GM12878 (cell line): Measurements from ENCODE around the gene PTTG2. TPM values are rescaled to one million over a fixed set of nuclear protein-coding genes. Genes with fewer than 3 reads are reported as not detected.

Experiments
- ATAC-seq: fragments of 200-7000 bp; cut with Tn5 transposase; 3 replicates; pipeline ENCODE4 v1.9.1; 2020; ENCODE audit warnings: mild to moderate bottlenecking, moderate library complexity
- BruUV-seq: library from RNA; stranded (reverse); fragments of 400-500 nt; replicated peaks from 2 replicates; lab custom pipeline; 2021; lab: Mats Ljungman, UMichigan
- CTCF ChIA-PET: fragments of 300-600 bp; sonication (Branson Sonifier 250); formaldehyde crosslinking; extraction: SDS; loops from one replicate; lab custom pipeline; 2021; ENCODE audit warnings: inconsistent platforms; lab: Yijun Ruan, JAX
- POLR2A ChIA-PET: fragments of 350-600 bp; formaldehyde crosslinking; extraction: SDS; loops from one replicate; lab custom pipeline; 2021; ENCODE audit warnings: inconsistent platforms; lab: Charles Lee
- RAD21 ChIA-PET: fragments of 300-600 bp; sonication (Branson Sonifier 250); formaldehyde crosslinking; loops from one replicate; lab custom pipeline; 2023; ENCODE audit warnings: antibody characterized with exemption; ENCODE audit not compliant: unreplicated experiment; lab: Charles Lee
- SMC1A ChIA-PET: fragments of 300-600 bp; sonication (Branson Sonifier 250); formaldehyde crosslinking; loops from one replicate; lab custom pipeline; 2023; ENCODE audit not compliant: unreplicated experiment, uncharacterized antibody; lab: Charles Lee
- DNase-seq: peaks from one replicate; pipeline ENCODE4 v3.0.0-alpha.2; 2011; ENCODE audit warnings: low read depth, low spot score
- FAIRE-seq: peaks from 3 replicates; lab custom pipeline; 2011; peaks lifted over from hg19 to GRCh38; lab: Jason Lieb, UNC
- H2AFZ ChIP-seq: 2 replicates; pipeline ENCODE4 v1.6.0; 2011; ENCODE audit warnings: low read depth, low read length, control low read depth; ENCODE audit not compliant: control insufficient read depth
- H3K27ac ChIP-seq: 2 replicates; pipeline ENCODE4 v1.5.1; 2011; ENCODE audit warnings: control low read depth; ENCODE audit not compliant: control insufficient read depth, insufficient read depth
- H3K27me3 ChIP-seq, 2 experiments: replicated peaks in 1 of 2; 2 replicates each; pipeline versions ENCODE4 v1.6.0 to v1.6.1; 2011; ENCODE audit warnings: low read length in 1 of 2; ENCODE audit not compliant: control insufficient read depth in 2 of 2, insufficient read depth in 2 of 2
- H3K36me3 ChIP-seq, 2 experiments: 2 replicates each; pipeline ENCODE4 v1.5.1; 2011; ENCODE audit warnings: low read length in 1 of 2; ENCODE audit not compliant: control insufficient read depth in 2 of 2, insufficient read depth in 2 of 2
- H3K4me1 ChIP-seq: 2 replicates; pipeline ENCODE4 v1.6.1; 2011; ENCODE audit warnings: mild to moderate bottlenecking, low read length, moderate library complexity, mixed read lengths; ENCODE audit not compliant: control insufficient read depth, insufficient read depth
- H3K4me2 ChIP-seq: 2 replicates; pipeline ENCODE4 v1.6.0; 2011; ENCODE audit warnings: control low read depth; ENCODE audit not compliant: control insufficient read depth, insufficient read depth
- H3K4me3 ChIP-seq: fragments of 200-600 bp; sonication (generic); 2 replicates; pipeline ENCODE4 v1.5.1; 2016
- H3K79me2 ChIP-seq: 2 replicates; pipeline ENCODE4 v1.6.0; 2011; ENCODE audit warnings: low read length; ENCODE audit not compliant: control insufficient read depth, insufficient read depth
- H3K9ac ChIP-seq: 2 replicates; pipeline ENCODE4 v1.8.0; 2011; ENCODE audit warnings: low read length, control low read depth, mixed read lengths; ENCODE audit not compliant: control insufficient read depth, insufficient read depth
- H3K9me3 ChIP-seq: replicated peaks from 3 replicates; pipeline ENCODE4 v1.5.1; 2011; ENCODE audit warnings: mild to moderate bottlenecking, low read length; ENCODE audit not compliant: control insufficient read depth, insufficient read depth
- H4K20me1 ChIP-seq: 2 replicates; pipeline ENCODE4 v1.6.0; 2011; ENCODE audit not compliant: control insufficient read depth, insufficient read depth
- NR2C2 ChIP-seq: IDR thresholded peaks from 2 replicates; pipeline ENCODE4 v1.6.1; 2011; ENCODE audit warnings: borderline replicate concordance, low read depth; ENCODE audit not compliant: control insufficient read depth, insufficient read length
- POLR2AphosphoS2 ChIP-seq: IDR thresholded peaks from 2 replicates; pipeline ENCODE4 v1.6.1; 2011; ENCODE audit warnings: low read depth, mild to moderate bottlenecking, low read length, improper control_type of control experiment, moderate library complexity
- ZNF274 ChIP-seq: IDR thresholded peaks from one replicate; pipeline ENCODE4 v1.8.0; 2011; ENCODE audit not compliant: insufficient read length, insufficient read depth
- ZSCAN29 ChIP-seq: fragments of 450-650 bp; IDR thresholded peaks from 2 replicates; pipeline ENCODE4 v1.6.1; 2017; ENCODE audit warnings: mild to moderate bottlenecking, moderate library complexity
- WGBS: methylation state at CpG from one replicate; pipeline ENCODE4 v1.1.6; 2016; ENCODE audit warnings: low lambda C conversion rate; ENCODE audit not compliant: insufficient replicate concordance, insufficient coverage; ENCODE audit errors: missing lambda C conversion rate; 5-methylcytosine and 5-hydroxymethylcytosine counted together
- in situ Hi-C: fragments of 300-500 bp; cut with MboI; formaldehyde crosslinking; loops from 9 replicates; pipeline ENCODE4 v1.14.3; 2018; ENCODE audit warnings: mixed read lengths
- intact Hi-C: fragments of 100-400 bp; cut with micrococcal nuclease; formaldehyde crosslinking; loops from one replicate; pipeline ENCODE4 v1.14.2; 2022; ENCODE audit not compliant: unreplicated experiment
- polyA plus RNA-seq, 11 experiments: library from polyadenylated mRNA; depleted of rRNA in 4 of 11; unstranded in 6 of 11; stranded (reverse) in 5 of 11; fragments of >200 nt; fragmentation: Nextera tagmentation in 4 of 11; fragmentation: Illumina TruSeq in 1 of 11; extraction: Ambion mirVana in 4 of 11; extraction: Trizol in 1 of 11; gene quantifications; 1 replicate in 1 of 11; 2 replicates in 10 of 11; pipeline versions ENCODE4 v1.2.1 to v1.2.3, GENCODE V29; 2011 to 2016; ENCODE audit warnings: inconsistent platforms in 2 of 11, missing spikeins in 2 of 11, low read depth in 1 of 11
- total RNA-seq, 4 experiments: library from RNA; depleted of rRNA in 3 of 4; stranded (reverse); fragments of >200 nt in 3 of 4; fragmentation: Illumina TruSeq in 1 of 4; extraction: Trizol in 1 of 4; gene quantifications; 2 replicates each; pipeline versions ENCODE4 v1.2.1 to v1.2.3, GENCODE V29; 2013 to 2021

PTTG2 gene
- total and polyA plus RNA-seq, 10 of the 15 experiments (the other 5 are each of a cell fraction or from before 2014, with no cell fraction given), result 0.09 to 0.54 (median 0.39) TPM; not detected in 4

DNA sequence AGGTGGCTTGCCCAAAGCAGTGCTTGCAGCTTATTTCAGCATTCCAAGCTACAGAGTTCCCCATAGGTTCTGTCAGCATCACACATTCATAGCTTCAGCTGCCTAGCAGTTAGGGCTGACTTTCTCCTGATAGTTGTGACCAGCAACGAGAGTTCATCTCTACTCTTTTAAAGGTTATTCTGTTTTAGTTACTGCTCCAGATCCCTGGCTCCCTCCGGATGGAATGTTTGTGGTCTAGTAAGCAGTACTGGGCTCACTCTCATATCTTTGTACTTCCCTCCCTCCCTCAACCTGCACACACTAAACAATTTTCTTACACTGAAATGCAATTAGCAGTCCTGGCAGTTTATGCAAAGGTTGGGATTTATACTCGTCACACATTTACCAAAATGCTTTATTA, 43.9 kb downstream of the PTTG2 start:
- H3K79me2 ChIP-seq, result no peaks in the 10 kb centered on the region; the same call in none of the 2 replicates
- no peak overlapping the region for H3K9ac ChIP-seq
- no peaks in the 10 kb centered on the region for H4K20me1 ChIP-seq
- in situ Hi-C loops, result no loop called here
- 82% methylated on average over 3 of the region's 3 CpGs for WGBS
- no peaks in the 10 kb centered on the region for H3K9me3 ChIP-seq
- no TSS peak for BruUV-seq
- SMC1A ChIA-PET, result interaction anchor here (0.5 to 1.7 kb wide), 6 partner anchors 17 to 971 kb away, joined by 3 to 4 read pairs (median 3); no protein-coding TSS in a partner anchor
- H2AFZ ChIP-seq, result no peak overlapping the region
- TF ChIP-seq ZSCAN29 (no peak), POLR2AphosphoS2 (no peak)
- ATAC-seq, result no peak
- CTCF ChIA-PET, result interaction anchor here (0.6 to 1.1 kb wide), 6 partner anchors 13 to 737 kb away, joined by 3 read pairs; no protein-coding TSS in a partner anchor
- no peak for FAIRE-seq
- H3K4me3 ChIP-seq, result no peak overlapping the region
- no peak overlapping the region for H3K4me2 ChIP-seq
- H3K36me3 ChIP-seq, result 0 out of 4 replicates have a peak, but pooled peaks cover 0 to 3% of the 10 kb centered on the region in 2 experiments
- no peak for DNase-seq
- intact Hi-C loops, result no loop called here
- no peak overlapping the region for H3K27ac ChIP-seq
- POLR2A ChIA-PET, result interaction anchor here (1.1 kb wide), 1 partner anchor 178 kb away, joined by 3 read pairs; the partner anchor contains the start of gene PGM2
- no peaks in the 10 kb centered on the region; the same call in 1 of the 2 replicates for H3K4me1 ChIP-seq
- RAD21 ChIA-PET, result interaction anchor here (1.1 to 1.6 kb wide), 2 partner anchors 27 to 31 kb away, joined by 3 to 6 read pairs; no protein-coding TSS in a partner anchor
- H3K27me3 ChIP-seq, result no peaks in the 10 kb centered on the region

- DNase-seq, result no peak
Observed at GRCh38 chr4:38004887-38005286, 44.7 kb downstream of the PTTG2 start.

More at GRCh38 chr4:38004887-38005286, 44.7 kb downstream of the PTTG2 start:
- in situ Hi-C loops, result no loop called here
- H3K9me3 ChIP-seq, result no peaks in the 10 kb centered on the region
- no peaks in the 10 kb centered on the region; the same call in none of the 2 replicates for H3K79me2 ChIP-seq
- H2AFZ ChIP-seq, result no peak overlapping the region
- no TSS peak for BruUV-seq
- 83% methylated on average over 6 of the region's 6 CpGs for WGBS
- no peak overlapping the region for H3K4me2 ChIP-seq
- H3K36me3 ChIP-seq, result 0 out of 4 replicates have a peak, but pooled peaks cover 0 to 3% of the 10 kb centered on the region in 2 experiments
- POLR2A ChIA-PET, result no interaction called here
- H3K4me1 ChIP-seq, result no peaks in the 10 kb centered on the region; the same call in 1 of the 2 replicates
- H3K27ac ChIP-seq, result no peak overlapping the region
- intact Hi-C loops, result no loop called here
- H3K9ac ChIP-seq, result no peak overlapping the region
- SMC1A ChIA-PET, result interaction anchor here (1.0 to 1.7 kb wide), 5 partner anchors 11 to 262 kb away, joined by 3 to 4 read pairs (median 3); no protein-coding TSS in a partner anchor
- H4K20me1 ChIP-seq, result no peaks in the 10 kb centered on the region
- CTCF ChIA-PET, result interaction anchor here (1.0 kb wide), 1 partner anchor 29 kb away, joined by 3 read pairs; no protein-coding TSS in a partner anchor
- RAD21 ChIA-PET, result no interaction called here
- no peaks in the 10 kb centered on the region for H3K27me3 ChIP-seq
- TF ChIP-seq NR2C2, result no peak
- no peak for TF ChIP-seq ZNF274
- TF ChIP-seq, all 136 proteins: peak for 0
- no peak overlapping the region for H3K4me3 ChIP-seq
- no peak for FAIRE-seq
- no peak for ATAC-seq
